Measurements from ENCODE around the gene HIRA.
A peak's percentile ranks its signal among the peaks of the same experiment; 100 is the strongest.
"Not testable (repeated sequence)": the region's sequence is repeated elsewhere in the genome, so short reads cannot be mapped to it uniquely, and the experiment has no call there.

HIRA gene

DNA sequence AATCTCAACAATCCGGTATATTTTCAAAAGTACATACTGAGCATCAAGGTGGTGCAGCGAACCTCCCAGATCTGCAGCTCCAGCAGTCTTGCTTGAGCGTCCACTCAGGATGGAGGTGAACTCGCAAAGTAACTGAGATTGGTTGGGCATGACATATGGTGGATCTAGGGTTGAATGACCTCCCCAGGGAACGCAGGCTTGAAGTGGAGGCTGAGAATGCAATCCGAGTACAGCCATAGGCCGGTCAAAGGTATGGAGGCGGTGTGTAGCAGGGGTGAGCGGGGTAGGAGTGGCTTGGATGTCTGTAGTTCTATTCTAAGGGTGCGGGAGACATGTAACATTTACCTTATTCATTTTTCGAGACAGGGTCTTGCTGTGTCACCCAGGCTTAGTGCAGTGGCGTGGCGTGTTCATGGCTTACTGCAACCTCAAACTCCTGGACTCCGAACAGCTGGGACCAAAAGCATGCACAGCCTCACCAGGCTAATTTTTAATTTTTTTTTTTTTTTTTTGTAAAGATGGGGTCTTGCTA lies 16.6 kb upstream of the HIRA start:
- Histone ChIP-seq H3K4me3 (ENCODE audit: low read length) (peak overlapping the region; percentile 72), H3K27ac (ENCODE audit: low read depth, low read length) (peak overlapping the region; percentile 77), H3K27me3 (ENCODE audit: insufficient read depth, low read length) (peaks cover 6% of the 10 kb centered on the region), H3K4me1 (ENCODE audit: insufficient read depth, low read length) (no peaks in the 10 kb centered on the region), H3K9ac (ENCODE audit: low read depth, low read length) (peak overlapping the region; percentile 83), H3K9me3 (ENCODE audit: insufficient read depth, low read depth, low read length) (no peaks in the 10 kb centered on the region), H3K36me3 (ENCODE audit: insufficient read depth, low read length) (peaks cover 65% of the 10 kb centered on the region)
- WGBS = 36% methylated on average over 14 of the region's 14 CpGs

DNA sequence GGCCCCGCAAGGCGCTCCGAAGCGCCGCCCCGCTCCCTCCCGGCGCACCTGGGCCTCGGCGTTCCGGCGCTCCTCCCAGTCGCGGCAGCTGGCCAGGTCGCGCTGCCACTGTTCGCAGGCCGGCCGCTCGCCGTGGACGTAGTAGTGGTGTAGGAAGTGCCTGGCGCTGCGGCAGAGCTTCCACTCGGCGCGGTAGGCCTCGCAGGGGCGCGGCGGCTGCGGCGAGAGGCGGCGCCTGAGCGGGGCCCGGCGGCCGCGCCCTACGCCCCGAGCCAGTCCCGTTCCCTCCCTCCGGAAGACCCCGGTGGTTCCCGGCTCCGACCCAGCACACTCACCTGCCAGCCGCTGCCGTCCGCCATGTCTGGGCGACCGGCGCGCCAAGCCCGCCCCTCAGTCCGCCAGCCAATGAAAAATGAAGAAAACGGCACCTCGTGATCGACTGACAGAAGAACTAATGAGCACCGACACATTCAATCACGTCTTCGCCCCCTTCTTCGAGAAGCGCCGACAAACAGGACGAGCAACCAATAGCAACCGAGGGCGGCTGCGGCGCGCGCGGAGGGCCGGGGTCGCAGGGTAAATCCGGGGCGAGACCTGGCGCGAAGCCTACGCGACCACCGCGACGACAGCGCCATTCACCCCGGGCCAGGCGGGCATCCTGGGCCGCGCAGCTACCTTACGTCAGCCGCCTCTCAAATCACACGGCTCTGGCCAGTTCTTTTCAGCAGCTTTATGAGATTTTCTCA lies 16.0 kb upstream of the HIRA start, which contains the start of gene C22orf39:
C22orf39 (minus strand) TSS at position 382 of the 746 bp plus-strand sequence; CDS start at position 359, 23 bp downstream.
- H3K4me3 ChIP-seq (ENCODE audit: low read length) = peak within 1 kb of the TSS; percentile 72
- H3K9ac ChIP-seq (ENCODE audit: low read depth, low read length) = peak within 1 kb of the TSS; percentile 95
- under 1% methylated on average over 92 of the region's 92 CpGs for WGBS
- no peaks in the 10 kb centered on the region for H3K4me1 ChIP-seq (ENCODE audit: insufficient read depth, low read length)
- H3K27me3 ChIP-seq (ENCODE audit: insufficient read depth, low read length) = peaks cover 6% of the 10 kb centered on the region
- no peaks in the 10 kb centered on the region for H3K9me3 ChIP-seq (ENCODE audit: insufficient read depth, low read depth, low read length)
- peaks cover 60% of the 10 kb centered on the region for H3K36me3 ChIP-seq (ENCODE audit: insufficient read depth, low read length)
- peak within 1 kb of the TSS; percentile 97 for H3K27ac ChIP-seq (ENCODE audit: low read depth, low read length)

DNA sequence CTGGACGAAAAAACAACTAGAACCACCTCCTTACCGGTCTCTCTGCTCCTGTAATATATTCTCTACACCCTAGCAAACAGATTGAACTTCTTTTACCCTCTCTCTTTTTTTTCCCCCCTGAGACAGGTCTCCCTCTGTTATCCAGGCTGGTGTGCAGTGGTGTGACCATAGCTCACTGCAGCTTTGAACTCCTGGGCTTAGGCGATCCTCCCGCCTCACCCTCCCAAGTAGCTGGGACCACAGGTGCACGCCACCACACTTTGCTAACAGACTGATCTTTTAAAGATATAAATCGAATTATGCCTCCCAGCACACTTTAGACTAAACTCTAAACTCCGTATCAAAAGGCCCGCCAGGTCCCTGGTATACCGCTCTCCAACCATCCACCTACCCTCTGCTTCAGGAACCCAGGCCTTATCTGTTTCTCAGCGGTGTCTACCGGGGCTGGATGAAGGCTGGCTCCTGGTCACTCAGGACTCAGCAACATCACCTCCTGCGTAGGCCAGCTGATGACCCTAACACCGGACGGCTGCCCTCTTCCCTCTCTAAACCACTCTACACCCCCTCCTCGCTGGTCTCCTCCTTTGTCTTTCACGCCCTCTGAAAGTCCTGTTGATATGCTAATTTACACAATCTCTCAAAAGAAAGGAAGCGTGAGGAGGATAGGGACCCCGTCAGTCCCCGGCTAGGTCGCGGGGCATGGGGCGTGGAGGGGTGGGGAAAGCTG lies 15.2 kb upstream of the HIRA start:
- H3K27me3 ChIP-seq (ENCODE audit: insufficient read depth, low read length) = peaks cover 6% of the 10 kb centered on the region
- H3K36me3 ChIP-seq (ENCODE audit: insufficient read depth, low read length) = peaks cover 59% of the 10 kb centered on the region
- no peaks in the 10 kb centered on the region for H3K9me3 ChIP-seq (ENCODE audit: insufficient read depth, low read depth, low read length)
- 24% methylated on average over 21 of the region's 22 CpGs for WGBS
- peak overlapping the region; percentile 72 for H3K4me3 ChIP-seq (ENCODE audit: low read length)
- H3K9ac ChIP-seq (ENCODE audit: low read depth, low read length) = peak overlapping the region; percentile 95
- no peaks in the 10 kb centered on the region for H3K4me1 ChIP-seq (ENCODE audit: insufficient read depth, low read length)
- peak overlapping the region; percentile 97 for H3K27ac ChIP-seq (ENCODE audit: low read depth, low read length)

DNA sequence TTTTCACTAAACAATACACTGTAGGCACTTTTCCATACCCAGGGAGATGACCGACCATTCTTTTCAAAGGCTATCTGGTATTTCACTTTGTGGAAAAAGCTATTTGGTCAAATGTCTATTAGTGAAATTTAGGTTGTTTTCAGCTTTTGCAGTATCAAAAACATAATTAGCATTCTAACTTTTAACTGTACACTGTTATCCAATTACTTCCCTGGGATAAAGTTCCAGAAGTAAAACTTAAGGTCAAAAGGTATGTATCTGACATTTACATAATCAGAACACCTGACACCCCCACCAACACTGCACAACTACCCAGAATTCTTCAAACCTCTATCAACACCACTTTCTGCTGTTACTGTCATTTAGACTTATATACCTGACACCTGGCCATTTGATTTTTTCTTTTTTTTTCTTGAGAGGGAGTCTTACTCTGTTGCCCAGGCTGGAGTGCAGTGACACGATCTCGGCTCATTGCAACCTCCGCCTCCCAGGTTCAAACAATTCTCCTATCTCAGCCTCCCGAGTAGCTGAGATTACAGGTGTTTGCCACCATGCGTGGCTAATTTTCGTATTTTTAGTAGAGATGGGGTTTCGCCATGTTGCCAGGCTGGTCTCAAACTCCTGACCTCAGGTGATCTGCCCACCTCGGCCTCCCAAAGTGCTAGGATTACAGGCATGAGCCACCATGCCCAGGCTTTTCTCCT lies 13.9 kb upstream of the HIRA start:
- not testable (repeated sequence) for H3K4me1 ChIP-seq (ENCODE audit: insufficient read depth, low read length); H3K9me3 ChIP-seq (ENCODE audit: insufficient read depth, low read depth, low read length); H3K27me3 ChIP-seq (ENCODE audit: insufficient read depth, low read length); H3K4me3 ChIP-seq (ENCODE audit: low read length); H3K9ac ChIP-seq (ENCODE audit: low read depth, low read length); H3K27ac ChIP-seq (ENCODE audit: low read depth, low read length)
- WGBS = 96% methylated on average over 9 of the region's 9 CpGs
- peaks cover 47% of the 10 kb centered on the region for H3K36me3 ChIP-seq (ENCODE audit: insufficient read depth, low read length)

DNA sequence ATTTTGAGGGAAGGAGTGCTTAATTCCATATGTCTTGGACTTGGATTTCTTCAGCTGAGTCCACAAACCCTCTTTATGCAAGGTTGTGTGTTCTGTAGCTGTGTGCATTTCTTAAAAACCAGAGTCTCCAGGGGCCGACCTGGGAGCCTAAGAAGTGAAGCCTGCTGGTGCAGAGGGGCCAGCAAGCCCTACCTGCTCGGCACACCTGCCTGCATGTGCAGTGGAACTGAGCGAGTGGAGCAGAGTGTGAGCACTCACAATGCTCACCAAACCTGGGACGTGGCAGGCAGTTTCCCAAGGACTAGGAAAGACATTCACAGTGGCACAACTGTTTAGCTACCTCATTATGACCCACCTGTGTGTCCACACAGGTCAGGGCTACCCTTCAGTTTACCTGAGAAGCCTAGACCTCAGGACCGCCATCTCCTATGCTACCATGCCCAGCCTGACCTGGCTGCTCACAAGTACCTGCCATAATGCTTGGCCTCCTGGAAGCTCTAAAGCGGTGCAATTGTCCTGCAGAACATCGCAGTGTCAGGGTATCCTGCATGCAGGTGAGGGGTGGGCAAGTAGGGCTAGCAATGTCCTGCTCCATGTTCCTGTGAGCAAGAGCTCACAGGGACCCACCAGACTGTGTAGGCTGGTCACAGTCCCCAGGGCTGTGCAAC lies 12.1 kb upstream of the HIRA start:
- no peak overlapping the region for H3K27ac ChIP-seq (ENCODE audit: low read depth, low read length)
- H3K4me3 ChIP-seq (ENCODE audit: low read length) = no peak overlapping the region
- H3K9ac ChIP-seq (ENCODE audit: low read depth, low read length) = no peak overlapping the region
- 87% methylated on average over 7 of the region's 7 CpGs for WGBS
- no peaks in the 10 kb centered on the region for H3K9me3 ChIP-seq (ENCODE audit: insufficient read depth, low read depth, low read length)
- H3K36me3 ChIP-seq (ENCODE audit: insufficient read depth, low read length) = peaks cover 37% of the 10 kb centered on the region
- peaks cover 6% of the 10 kb centered on the region for H3K27me3 ChIP-seq (ENCODE audit: insufficient read depth, low read length)
- H3K4me1 ChIP-seq (ENCODE audit: insufficient read depth, low read length) = no peaks in the 10 kb centered on the region

DNA sequence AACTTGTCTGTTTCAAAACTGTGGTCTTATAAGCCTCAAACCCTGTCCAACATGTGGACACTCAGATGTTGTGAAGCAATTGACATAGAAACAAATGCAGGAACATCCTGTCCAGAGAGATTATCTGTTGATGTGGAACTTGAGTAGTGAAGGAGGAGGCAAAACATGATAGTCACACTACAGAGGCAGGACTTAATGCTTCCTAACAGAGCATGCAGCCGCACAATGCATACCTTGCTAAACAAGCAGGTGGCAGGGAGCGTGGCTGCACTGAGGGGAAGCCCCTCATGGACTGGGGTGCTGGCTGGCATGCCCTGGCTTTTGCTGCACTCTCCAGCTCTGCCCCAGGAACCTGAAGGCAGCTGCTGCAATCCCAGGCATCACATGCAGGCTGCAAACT lies 10.6 kb upstream of the HIRA start:
- 93% methylated on average over 2 of the region's 2 CpGs for WGBS
- Histone ChIP-seq H3K36me3 (ENCODE audit: insufficient read depth, low read length) (peaks cover 37% of the 10 kb centered on the region), H3K27me3 (ENCODE audit: insufficient read depth, low read length) (peaks cover 6% of the 10 kb centered on the region), H3K4me3 (ENCODE audit: low read length) (no peak overlapping the region), H3K27ac (ENCODE audit: low read depth, low read length) (no peak overlapping the region), H3K4me1 (ENCODE audit: insufficient read depth, low read length) (no peaks in the 10 kb centered on the region), H3K9ac (ENCODE audit: low read depth, low read length) (no peak overlapping the region), H3K9me3 (ENCODE audit: insufficient read depth, low read depth, low read length) (no peaks in the 10 kb centered on the region)

DNA sequence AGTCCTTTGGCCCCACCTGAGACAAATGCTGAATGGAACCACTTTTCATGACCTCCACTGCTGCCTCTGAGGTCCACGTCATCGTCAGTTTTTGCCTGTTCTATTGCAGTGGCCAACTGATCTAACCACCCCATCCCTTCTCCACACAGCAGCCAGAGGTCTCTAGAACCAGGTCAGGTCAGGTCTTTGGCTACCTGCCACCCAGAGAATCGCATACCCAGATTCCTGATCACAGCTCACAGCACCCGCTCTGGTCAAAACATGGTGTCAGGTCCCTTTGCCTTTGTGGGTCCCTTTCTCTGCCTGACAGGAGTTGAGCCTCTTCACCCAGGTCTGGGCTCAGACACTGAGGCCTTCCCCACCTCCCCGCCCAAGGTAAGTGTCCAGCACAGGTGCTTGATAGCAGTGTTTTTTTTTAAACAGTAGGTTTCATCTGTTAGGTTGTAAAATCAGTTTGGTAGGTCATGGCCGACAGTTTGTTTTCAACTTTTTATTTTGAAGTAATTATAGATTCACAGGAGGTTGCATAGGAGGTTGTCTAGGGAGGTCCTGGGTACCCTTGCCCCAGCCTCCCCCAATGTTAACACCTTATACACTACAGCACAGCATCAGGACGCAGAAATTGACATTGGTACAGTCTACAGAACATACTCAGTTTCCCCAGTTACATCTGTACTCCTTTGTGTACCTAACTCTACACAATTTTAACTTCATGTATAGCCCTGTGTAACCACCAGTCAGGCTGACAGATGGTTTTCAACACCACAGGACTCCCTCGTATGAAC lies 9.1 kb upstream of the HIRA start:
- no peaks in the 10 kb centered on the region for H3K9me3 ChIP-seq (ENCODE audit: insufficient read depth, low read depth, low read length)
- H3K27me3 ChIP-seq (ENCODE audit: insufficient read depth, low read length) = no peaks in the 10 kb centered on the region
- WGBS = 95% methylated on average over 8 of the region's 8 CpGs
- no peak overlapping the region for H3K4me3 ChIP-seq (ENCODE audit: low read length)
- H3K4me1 ChIP-seq (ENCODE audit: insufficient read depth, low read length) = no peaks in the 10 kb centered on the region
- peaks cover 47% of the 10 kb centered on the region for H3K36me3 ChIP-seq (ENCODE audit: insufficient read depth, low read length)
- no peak overlapping the region for H3K9ac ChIP-seq (ENCODE audit: low read depth, low read length)
- no peak overlapping the region for H3K27ac ChIP-seq (ENCODE audit: low read depth, low read length)

DNA sequence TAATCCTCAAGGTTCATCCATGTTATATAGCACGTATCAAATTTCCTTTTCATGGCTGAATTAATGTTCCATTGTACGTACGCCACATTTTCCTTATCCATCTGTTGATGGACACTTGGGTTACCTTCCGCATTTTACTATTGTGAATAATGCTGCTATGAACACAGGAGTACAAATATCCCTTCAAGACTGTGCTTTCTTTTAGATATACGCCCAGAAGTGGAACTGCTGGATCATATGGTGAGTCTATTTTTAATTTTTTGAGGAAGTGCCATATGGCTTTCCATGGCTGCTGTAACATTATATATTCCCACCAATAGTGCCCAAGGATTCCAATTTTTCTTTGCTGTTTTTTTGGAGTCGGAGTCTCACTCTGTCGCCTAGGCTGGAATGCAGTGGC lies 6.8 kb upstream of the HIRA start:
- H3K36me3 ChIP-seq (ENCODE audit: insufficient read depth, low read length) = peaks cover 39% of the 10 kb centered on the region
- WGBS = 97% methylated on average over 6 of the region's 7 CpGs
- H3K9ac ChIP-seq (ENCODE audit: low read depth, low read length) = no peak overlapping the region
- no peaks in the 10 kb centered on the region; the same call in 1 of the 2 replicates for H3K4me1 ChIP-seq (ENCODE audit: insufficient read depth, low read length)
- H3K4me3 ChIP-seq (ENCODE audit: low read length) = no peak overlapping the region
- H3K9me3 ChIP-seq (ENCODE audit: insufficient read depth, low read depth, low read length) = no peaks in the 10 kb centered on the region
- H3K27me3 ChIP-seq (ENCODE audit: insufficient read depth, low read length) = no peaks in the 10 kb centered on the region
- no peak overlapping the region for H3K27ac ChIP-seq (ENCODE audit: low read depth, low read length)

DNA sequence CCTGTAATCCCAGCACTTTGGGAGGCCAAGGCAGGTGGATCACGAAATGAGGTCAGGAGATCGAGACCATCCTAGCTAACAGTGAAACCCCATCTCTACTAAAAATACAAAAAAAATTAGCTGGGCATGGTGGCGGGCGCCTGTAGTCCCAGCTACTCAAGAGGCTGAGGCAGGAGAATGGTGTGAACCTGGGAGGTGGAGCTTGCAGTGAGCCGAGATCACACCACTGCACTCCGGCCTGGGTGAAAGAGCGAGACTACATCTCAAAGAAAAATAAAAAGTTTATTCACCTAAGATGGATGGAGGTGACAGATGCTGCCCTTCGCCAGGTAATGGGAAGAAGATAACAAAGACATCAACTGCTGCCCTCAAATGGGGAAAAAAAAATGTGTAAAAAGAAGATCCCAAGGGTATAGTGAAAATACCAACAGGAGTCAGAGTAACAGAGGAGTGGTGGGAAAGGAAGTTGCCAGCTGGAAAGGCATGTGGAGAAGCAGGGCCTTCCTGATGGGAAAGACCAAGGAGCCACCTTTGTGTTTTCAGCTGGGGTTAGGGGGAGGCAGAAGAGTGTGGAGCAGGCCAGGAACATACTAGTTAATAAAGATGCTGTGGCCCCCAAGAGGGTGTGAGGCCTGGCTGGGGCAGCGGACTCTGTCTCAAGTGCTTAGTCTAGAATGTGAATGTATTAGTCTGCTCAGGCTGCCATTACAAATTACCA lies 5.1 kb upstream of the HIRA start:
- not testable (repeated sequence) for H3K9ac ChIP-seq (ENCODE audit: low read depth, low read length); H3K4me3 ChIP-seq (ENCODE audit: low read length); H3K9me3 ChIP-seq (ENCODE audit: insufficient read depth, low read depth, low read length); H3K4me1 ChIP-seq (ENCODE audit: insufficient read depth, low read length); H3K27ac ChIP-seq (ENCODE audit: low read depth, low read length); H3K27me3 ChIP-seq (ENCODE audit: insufficient read depth, low read length)
- WGBS = 94% methylated on average over 6 of the region's 9 CpGs
- peaks cover 28% of the 10 kb centered on the region for H3K36me3 ChIP-seq (ENCODE audit: insufficient read depth, low read length)
